Heart right ventricle (tissue), 16 donors: ENCODE data around the gene CORO1C. TPM values are rescaled to one million over a fixed set of nuclear protein-coding genes. Genes with fewer than 3 reads are reported as not detected.

Source experiments
- ATAC-seq, 8 donors: fragments of 200-7000 bp; cut with Tn5 transposase; one replicate each; pipeline ENCODE4 v1.9.1; 2020; ENCODE audit warnings: mild to moderate bottlenecking in 8 of 8, moderate library complexity in 8 of 8, moderate number of reproducible peaks in 1 of 8
- DNase-seq, 2 donors: peaks; one replicate each; pipeline ENCODE4 v3.0.0-alpha.2; 2020
- H3K27ac ChIP-seq, 10 donors: fragments of 200-600 bp; sonication (generic) in 2 of 10; one replicate each; pipeline versions ENCODE4 v1.5.0 to v1.8.0; 2020 to 2022; ENCODE audit warnings: mild to moderate bottlenecking in 3 of 10
- H3K27me3 ChIP-seq, 7 donors: fragments of 200-600 bp; one replicate each; pipeline ENCODE4 v1.8.0; 2021 to 2022; ENCODE audit warnings: mild to moderate bottlenecking in 2 of 7
- H3K36me3 ChIP-seq, 9 donors: fragments of 200-600 bp; sonication (generic) in 1 of 9; one replicate each; pipeline versions ENCODE4 v1.5.0 to v1.8.0; 2020 to 2022; ENCODE audit warnings: mild to moderate bottlenecking in 2 of 9
- H3K4me1 ChIP-seq, 9 donors: fragments of 200-600 bp; sonication (generic) in 1 of 9; one replicate each; pipeline versions ENCODE4 v1.5.0 to v1.8.0; 2020 to 2022; ENCODE audit warnings: mild to moderate bottlenecking in 4 of 9
- H3K4me3 ChIP-seq, 10 donors: fragments of 200-600 bp; sonication (generic) in 2 of 10; one replicate each; pipeline versions ENCODE4 v1.5.0 to v1.8.0; 2020 to 2022; ENCODE audit warnings: mild to moderate bottlenecking in 7 of 10, moderate library complexity in 2 of 10
- H3K9me3 ChIP-seq, 11 donors: fragments of 200-600 bp in 10 of 11; sonication (generic) in 2 of 11; one replicate each; pipeline versions ENCODE4 v1.5.0 to v1.8.0; 2013 to 2022; ENCODE audit warnings: mild to moderate bottlenecking in 2 of 11, control low read depth in 1 of 11, moderate library complexity in 1 of 11
- CTCF ChIP-seq, 9 donors: fragments of 200-600 bp; sonication (generic) in 2 of 9; IDR thresholded peaks; one replicate each; pipeline versions ENCODE4 v1.5.0 to v1.8.0; 2021 to 2022; ENCODE audit warnings: antibody characterized with exemption in 9 of 9, mild to moderate bottlenecking in 5 of 9, moderate library complexity in 1 of 9
- WGBS, 2 donors: extraction: QIAGEN DNeasy Blood & Tissue Kit; methylation state at CpG; one replicate each; pipeline ENCODE4 v1.1.7; 2013; ENCODE audit warnings: inconsistent platforms in 1 of 2; 5-methylcytosine and 5-hydroxymethylcytosine counted together
- intact Hi-C, 10 donors: fragments of 100-400 bp; cut with DNase I; formaldehyde crosslinking; loops; one replicate each; pipeline versions ENCODE4 v1.11.1 to v1.14.2; 2022
- polyA plus RNA-seq, 2 donors: library from polyadenylated mRNA; stranded (reverse); fragments of 200-250 nt; gene quantifications; one replicate each; pipeline ENCODE4 v1.2.3, GENCODE V29; 2013
- total RNA-seq, 10 donors: library from RNA; stranded (reverse); fragmentation: NEBNext Ultra II Directional in 3 of 10; extraction: Animal tissue kit (Norgen Biotek cat#: 25700) in 3 of 10; gene quantifications; one replicate each; pipeline versions ENCODE4 v1.2.1 to v1.2.4, GENCODE V29; 2021 to 2023
- donor health status: Arrhythmogenic right ventricular cardiomyopathy.
- donor health status: ischemic (EF 13 %, LVEDD 7.1; RV severe dilation, severe dysfunction).
- donor health status: healthy with polysubstance abuse.
- donor health status: DM: no; HTN: yes; CAD: no.
- donor health status: DM: no; HTN: no; CAD: no.
- donor health status: ischemic (EF 25% LVEDD 6.9; RV normal size, moderate dysfunction).
- donor health status: ischemic (EF 25% LVEDD 5.7; RV mildly dilated, moderate dysfunction).
- donor health status: healthy.
- donor health status: DM: yes; HTN: yes; CAD: no.
- donor health status: Ischemic cardiomyopathy.
- donor health status: ischemic (EF 35%, LVEDD 5.7; RV mildly dilated, moderate dysfunction).
- donor health status: nonischemic (EF 11% LVEDD 7.7; RV severe dilation, severe dysfunction).
- donor health status: DM: yes; HTN: yes; CAD: no.
- donor health status: PGD.
- donor health status: ischemic (EF 29% LVEDD 5.4; RV normal size, mild dysfunction).
- donor health status: nonischemic (EF 23%, LVEDD 6.1; RV moderate dilation, normal function).

CORO1C gene
- total and polyA plus RNA-seq, 12 donors, result 25.5 to 88.6 (median 58.2) TPM

- ATAC-seq (peak in 6 of 8 donors; percentile 7 to 34 (median 8)), DNase-seq (no peak)
- peaks cover 11 to 87% (median 62%) of the 10 kb centered on the region in 9 donors for H3K4me1 ChIP-seq
- intact Hi-C loops, result no loop called here
- H3K4me3 ChIP-seq, result no peak overlapping the region
- WGBS, 2 donors, result 43 to 50% methylated on average over 9 of the region's 9 CpGs
- no peak for TF ChIP-seq CTCF (IDR thresholded peaks at IDR 0.05)
- peak overlapping the region in 7 of 10 donors; percentile 17 to 73 (median 47) for H3K27ac ChIP-seq
- no peaks in the 10 kb centered on the region for H3K9me3 ChIP-seq
- H3K36me3 ChIP-seq, result peaks cover 0 to 27% (median 0%) of the 10 kb centered on the region in 9 donors
- no peaks in the 10 kb centered on the region for H3K27me3 ChIP-seq
Observed at GRCh38 chr12:108641446-108642268, 89.7 kb downstream of the CORO1C start.

- intact Hi-C loops, result no loop called here
- 65 to 68% methylated on average over 10 of the region's 10 CpGs for WGBS, 2 donors
- Histone ChIP-seq H3K27me3 (no peaks in the 10 kb centered on the region), H3K36me3 (peaks cover 0 to 20% (median 0%) of the 10 kb centered on the region in 9 donors), H3K27ac (peak overlapping the region in 2 of 10 donors; percentile 65 to 73), H3K4me3 (no peak overlapping the region), H3K4me1 (peaks cover 11 to 87% (median 68%) of the 10 kb centered on the region in 9 donors), H3K9me3 (no peaks in the 10 kb centered on the region)
- ATAC-seq (no peak), DNase-seq (no peak)
- no peak for TF ChIP-seq CTCF (IDR thresholded peaks at IDR 0.05)
Observed at GRCh38 chr12:108640802-108641445, 90.4 kb downstream of the CORO1C start.

- Histone ChIP-seq H3K4me1 (peaks cover 11 to 83% (median 64%) of the 10 kb centered on the region in 9 donors), H3K4me3 (no peak overlapping the region)
- DNase-seq, result no peak
Observed at GRCh38 chr12:108638997-108639822, 92.1 kb downstream of the CORO1C start.

More at GRCh38 chr12:108638997-108639822, 92.1 kb downstream of the CORO1C start:
- H3K36me3 ChIP-seq, result peaks cover 0 to 4% (median 0%) of the 10 kb centered on the region in 9 donors
- no peaks in the 10 kb centered on the region for H3K9me3 ChIP-seq
- ATAC-seq, result no peak
- 90 to 94% methylated on average over 11 of the region's 11 CpGs for WGBS, 2 donors
- no peaks in the 10 kb centered on the region for H3K27me3 ChIP-seq
- intact Hi-C loops, result no loop called here
- no peak for TF ChIP-seq CTCF (IDR thresholded peaks at IDR 0.05)
- peak overlapping the region in 8 of 10 donors; percentile 11 to 73 (median 63) for H3K27ac ChIP-seq
